HG02981 (cell line): ENCODE data around the gene NOD1.
"Not testable (repeated sequence)": the region's sequence is repeated elsewhere in the genome, so short reads cannot be mapped to it uniquely, and the experiment has no call there.

ENCODE experiments used
- ATAC-seq: cut with Tn5 transposase; IDR thresholded peaks from one replicate; pipeline ENCODE4 v1.9.1; 2021; ENCODE audit warnings: mild to moderate bottlenecking, moderate library complexity; ENCODE audit not compliant: unreplicated experiment

The NOD1 gene

DNA sequence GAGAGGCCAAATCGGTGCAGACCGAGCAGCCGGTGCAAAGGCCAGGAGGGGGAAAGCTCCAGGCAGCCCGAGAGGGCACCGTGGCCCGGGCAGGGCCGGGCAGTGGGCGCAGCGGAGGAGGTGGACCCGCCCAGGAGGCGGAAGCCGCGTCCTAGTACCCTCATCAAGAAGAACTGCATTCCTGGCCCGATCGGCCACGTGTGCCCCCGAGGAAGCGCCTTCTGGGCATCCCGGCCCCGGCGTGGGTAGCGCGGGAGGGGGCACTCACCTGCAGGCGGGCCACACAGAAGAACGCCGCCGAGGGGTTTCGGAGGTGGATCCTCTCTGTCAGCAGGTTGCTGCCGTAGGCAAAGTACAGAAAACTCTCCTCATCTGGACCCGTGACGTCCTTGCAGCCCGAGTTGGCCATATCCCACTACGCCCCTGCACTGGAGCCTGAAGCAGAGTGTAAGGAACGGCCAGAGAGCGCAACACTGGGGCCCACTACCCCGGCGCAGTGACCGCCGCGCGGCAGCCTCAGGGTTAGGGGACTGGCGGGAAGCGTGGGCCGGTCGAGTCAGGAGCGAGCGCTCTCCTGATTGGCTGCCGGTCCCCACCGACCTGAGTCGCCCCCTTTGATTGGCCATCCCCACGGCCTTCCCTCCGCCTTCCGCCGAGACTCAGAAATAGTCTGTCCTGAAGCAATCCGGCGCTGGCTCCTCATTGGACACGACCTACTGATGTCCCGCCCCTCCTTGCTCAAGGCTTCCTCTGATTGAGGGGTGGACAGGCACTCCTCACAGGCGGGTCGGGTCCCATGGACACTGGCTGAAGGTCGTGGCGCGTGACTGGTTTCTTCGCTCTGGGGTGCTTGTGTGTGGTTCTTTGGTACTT, 26.0 kb upstream of the NOD1 start, which contains the start of gene GGCT:
TSS of gene GGCT (minus strand) at position 529 of the 873 bp plus-strand sequence. CDS start at position 409, 120 bp downstream.
- peak; percentile 99 for ATAC-seq

DNA sequence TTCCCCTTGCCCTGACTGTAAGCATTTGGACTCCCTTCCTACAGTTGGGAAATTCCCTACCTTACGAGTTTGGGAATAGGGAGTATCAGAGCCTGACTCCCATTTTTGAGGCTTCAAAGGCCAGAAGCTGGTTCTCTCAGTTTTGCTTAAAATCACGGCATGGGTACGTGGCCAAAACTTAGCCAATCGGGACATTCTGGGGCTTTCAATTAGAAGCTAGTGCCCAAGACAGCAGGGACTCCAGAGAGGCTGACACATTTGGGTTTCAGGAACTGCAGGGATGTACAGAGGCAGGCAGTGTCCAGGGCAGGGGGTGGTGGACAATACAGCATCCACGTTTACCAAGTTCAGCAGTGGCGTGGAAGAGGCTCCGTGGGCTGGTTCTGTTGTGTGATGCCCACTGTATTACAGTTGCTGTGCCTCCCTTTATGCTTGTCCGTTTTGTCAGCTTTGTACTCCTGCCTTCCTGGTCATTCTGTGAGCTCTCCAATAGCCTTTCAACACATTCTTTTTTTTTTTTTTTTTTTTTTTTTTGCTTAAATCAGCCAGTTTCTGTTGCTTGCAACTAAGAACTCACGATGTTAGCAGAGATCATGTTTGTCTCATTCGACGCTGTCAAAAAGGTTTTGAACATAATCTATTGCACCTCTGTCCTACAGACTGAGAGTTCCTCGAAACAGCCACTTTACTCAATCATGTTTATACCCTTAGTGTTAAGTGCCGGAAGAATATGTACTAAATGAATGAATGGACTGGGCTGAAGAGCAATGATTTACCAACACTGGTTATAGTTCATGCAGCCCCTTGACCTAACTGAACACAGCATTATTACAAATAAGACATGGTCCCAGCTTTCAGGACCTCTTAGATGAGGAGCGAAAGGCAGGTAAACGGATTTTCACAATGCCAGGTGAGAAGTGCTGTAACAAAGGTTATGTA, 25.0 kb upstream of the NOD1 start:
- no peak for ATAC-seq

DNA sequence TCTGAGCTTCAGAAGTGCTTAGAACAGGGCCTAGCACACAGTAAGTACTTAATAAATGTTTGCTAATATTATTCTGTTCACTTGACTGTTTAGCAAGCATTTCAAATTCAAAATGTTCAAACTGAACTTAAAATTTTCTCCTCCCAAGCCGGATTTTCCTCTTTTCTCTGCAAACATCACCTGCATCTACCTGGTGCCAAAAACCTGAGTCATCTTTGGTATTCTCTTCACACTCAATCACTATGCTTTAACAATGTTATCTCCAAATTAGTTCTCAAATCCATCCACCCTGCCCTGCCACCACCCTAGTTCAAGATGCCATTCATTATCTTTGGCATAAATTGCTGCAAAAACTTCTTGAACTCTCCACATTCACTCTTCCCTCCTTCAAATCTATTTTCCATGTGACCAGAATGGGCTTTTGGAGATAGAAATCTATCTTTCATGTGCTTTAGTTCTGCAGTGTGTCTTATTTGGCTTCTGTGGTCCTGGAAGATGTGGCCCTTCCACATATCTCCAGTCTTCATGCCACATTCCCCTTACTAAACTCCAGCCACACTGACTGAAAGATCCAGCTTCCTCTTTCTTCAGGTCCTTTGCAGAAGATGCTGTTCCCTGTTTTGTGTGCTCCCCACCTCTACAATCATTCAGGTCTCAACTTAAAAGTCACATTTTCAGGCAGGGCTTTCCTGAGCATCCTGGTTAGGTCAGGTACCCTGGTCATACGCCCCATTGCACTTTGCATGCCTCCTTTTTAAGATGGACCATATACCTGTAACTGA, 24.1 kb upstream of the NOD1 start:
- ATAC-seq = no peak

DNA sequence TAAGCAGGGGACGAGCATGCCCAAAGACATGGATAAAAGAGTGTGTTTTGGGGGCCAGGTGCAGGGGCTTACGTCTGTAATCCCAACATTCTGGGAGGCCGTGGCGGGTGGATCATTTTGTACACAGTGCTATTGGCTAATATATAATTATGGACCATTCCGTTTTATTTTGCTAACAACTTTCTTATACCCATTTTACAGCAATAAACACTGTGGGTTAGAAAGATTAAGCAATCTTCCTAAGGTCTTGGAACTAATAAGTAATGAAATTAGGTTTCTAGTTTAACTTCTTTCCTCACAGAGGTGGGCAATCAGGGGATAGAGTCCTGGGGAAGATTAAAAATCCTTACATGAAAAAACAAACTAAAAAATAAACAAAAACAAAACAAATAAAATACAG, 22.7 kb upstream of the NOD1 start:
- ATAC-seq = no peak

DNA sequence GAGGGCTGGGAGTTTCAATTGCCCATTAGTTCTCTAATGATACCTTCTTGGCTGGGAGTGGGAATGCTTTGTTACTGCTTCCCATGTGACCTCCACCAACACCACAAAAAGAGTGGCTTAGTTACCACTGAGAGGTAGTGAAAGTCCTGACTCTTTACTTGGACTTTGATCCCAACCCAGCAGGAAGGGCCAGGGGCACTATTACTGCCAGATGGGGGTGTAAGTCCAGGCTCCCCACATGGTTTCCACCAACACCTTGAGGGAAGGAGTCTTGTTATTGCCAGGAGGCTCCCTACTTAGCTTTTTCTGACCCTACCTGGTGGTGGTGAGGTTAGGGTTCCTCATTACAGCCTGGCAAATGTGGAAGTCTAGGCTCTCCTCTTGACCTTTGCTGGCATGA, 14.6 kb upstream of the NOD1 start:
- no peak for ATAC-seq

DNA sequence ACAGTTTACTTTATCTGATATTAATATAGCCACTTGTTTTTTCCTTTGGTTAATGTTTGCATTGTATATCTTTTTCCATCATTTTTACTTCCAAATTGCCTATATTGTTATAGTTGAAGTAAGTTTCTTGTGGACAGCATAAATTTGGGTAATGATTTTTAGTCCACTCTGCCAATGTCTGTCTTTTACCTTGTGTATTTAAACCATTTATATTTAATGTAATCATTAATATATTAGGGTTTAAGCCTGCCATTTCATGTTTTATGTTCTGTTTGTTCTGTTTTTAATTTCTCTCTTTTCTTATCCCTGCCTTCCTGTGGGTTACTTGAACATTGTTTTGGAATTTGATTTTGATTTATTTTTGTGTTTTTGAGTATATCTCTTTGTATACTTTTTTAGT, 12.8 kb upstream of the NOD1 start:
- ATAC-seq = no peak

DNA sequence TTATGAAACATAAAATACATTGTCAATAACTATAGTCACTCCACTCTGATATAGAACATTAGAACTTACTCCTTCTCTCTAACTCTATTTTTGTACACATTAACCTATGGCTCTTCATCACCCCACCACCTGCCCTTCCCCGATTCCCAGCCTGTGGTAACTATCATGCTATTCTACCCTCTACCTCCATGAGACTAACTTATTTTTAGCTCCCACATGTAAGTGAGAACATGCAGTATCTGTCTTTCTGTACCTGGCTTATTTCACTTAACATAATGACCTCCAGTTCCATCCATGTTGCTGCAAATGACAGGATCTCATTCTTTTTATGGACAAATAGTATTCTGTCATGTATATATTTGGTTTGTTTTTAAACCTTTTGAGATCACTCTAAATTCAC, 8.8 kb upstream of the NOD1 start:
- no peak for ATAC-seq

DNA sequence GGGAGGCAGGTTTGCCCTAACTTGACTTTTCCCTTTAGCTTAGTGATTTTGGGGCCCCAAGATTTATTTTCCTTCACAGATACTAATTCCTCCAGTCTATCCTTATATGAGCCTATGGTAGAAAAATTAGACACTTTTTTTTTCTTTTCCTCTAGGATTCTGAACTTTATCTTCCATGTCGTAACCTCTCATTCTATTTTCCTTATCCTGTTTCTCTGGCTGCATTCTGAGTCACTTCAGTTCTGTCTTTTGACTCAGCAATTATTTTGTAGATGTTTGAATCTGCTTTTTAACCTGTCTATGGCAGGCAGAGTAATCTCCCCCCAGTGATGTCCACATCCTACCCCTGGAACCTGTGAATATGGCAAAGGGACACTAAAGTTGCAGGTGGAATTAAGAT, 7.1 kb upstream of the NOD1 start:
- ATAC-seq = no peak

DNA sequence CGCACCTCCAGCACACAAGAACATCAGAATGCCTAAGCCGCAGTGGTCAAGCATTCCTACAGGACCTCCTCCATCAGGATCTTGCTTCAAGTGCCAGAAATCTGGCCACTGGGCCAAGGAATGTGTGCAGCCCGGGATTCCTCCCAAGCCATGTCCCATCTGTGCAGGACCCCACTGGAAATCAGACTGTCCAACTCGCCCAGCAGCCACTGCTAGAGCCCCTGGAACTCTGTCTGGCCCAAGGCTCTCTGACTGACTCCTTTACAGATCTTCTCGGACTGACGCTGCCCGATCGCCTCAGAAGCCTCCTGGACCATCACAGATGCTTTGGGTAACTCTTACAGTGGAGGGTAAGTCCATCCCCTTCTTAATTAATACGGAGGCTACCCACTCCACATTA, 2.8 kb upstream of the NOD1 start:
- ATAC-seq = not testable (repeated sequence)

DNA sequence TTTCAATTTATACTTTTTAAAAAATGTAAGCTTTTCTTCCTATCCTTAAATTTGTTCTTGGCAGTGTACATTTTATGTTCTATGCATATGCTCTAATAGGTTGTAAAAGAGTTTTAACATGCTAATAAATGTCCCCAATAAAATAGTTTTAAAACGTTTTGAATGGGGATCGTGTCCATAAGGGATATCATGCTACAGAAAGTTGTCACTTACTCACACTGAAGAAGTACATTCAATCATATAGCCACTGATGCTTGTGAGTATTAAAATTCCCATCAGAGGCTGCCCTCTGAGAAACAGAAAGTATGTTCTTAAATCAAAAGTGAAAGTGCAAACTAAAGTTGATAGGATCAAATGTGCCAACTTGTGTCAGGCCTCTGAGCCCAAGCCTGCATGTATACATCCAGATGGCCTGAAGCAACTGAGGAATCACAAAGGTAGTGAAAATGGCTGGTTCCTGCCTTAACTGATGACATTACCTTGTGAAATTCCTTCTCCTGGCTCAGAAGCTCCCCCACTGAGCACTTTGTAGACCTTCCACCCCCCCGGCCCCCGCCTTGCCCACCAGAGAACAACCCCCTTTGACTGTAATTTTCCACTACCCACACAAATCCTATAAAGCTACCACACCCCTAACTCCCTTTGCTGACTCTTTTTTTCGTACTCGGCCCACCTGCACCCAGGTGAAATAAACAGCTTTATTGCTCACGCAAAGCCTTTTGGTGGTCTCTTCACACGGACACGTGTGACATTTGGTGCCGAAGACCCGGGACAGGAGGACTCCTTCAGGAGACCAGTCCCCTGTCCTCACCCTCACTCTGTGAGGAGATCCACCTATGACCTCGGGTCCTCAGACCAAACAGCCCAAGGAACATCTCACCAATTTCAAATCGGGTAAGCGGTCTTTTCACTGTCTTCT, 877 bp upstream of the NOD1 start:
- no peak for ATAC-seq

DNA sequence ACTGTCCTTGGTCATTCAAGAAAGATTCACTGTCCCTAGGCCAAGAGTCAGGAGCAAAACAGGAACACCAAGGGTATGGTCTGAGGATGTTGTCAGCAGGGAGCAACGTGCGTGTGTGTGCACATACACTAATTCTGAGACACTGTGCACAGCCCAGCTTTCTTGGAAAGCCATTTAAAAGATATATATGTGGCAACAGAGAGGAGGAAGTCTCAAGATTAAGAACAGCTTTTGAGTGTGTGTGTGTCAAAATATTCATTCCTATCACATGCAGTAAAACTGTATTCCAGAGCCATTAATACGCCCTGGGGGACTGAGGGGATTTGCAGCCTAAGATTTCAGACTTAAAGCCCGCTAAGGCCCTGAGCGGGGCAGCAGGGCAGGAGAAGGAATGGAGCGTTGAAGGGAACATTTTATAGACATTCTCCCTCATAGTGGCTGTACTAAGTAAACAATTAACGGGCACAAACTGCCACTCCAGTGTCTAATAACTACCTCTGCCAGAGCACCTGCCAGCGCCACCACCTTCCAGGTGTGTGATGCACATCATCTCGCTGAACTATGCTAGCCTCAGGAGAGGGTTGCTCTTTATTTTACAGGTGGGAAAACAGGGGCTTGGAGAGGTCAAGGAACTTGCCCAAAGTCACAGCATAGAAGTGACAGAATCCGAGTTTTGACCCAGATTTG, 2.0 kb downstream of the NOD1 start:
- ATAC-seq = no peak

DNA sequence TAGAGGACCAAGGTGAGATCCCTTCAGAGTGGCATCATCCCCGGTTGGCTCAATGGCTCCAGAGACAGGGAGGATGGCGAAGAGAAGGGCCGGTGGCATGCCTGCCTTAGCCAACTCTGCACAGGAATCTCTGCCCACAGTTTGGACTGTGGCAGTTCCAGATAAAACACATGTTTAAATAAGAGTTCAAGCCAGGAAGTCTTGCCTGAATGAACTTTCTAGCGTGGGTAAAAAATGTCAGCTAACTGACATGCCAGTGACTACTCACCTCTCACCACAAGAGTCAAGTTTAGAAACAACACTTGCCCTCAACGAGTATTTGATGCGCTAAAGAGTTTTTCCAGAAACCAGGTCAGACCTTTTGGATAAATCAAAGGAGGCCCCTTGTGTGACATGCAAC, 3.0 kb downstream of the NOD1 start:
- no peak for ATAC-seq

DNA sequence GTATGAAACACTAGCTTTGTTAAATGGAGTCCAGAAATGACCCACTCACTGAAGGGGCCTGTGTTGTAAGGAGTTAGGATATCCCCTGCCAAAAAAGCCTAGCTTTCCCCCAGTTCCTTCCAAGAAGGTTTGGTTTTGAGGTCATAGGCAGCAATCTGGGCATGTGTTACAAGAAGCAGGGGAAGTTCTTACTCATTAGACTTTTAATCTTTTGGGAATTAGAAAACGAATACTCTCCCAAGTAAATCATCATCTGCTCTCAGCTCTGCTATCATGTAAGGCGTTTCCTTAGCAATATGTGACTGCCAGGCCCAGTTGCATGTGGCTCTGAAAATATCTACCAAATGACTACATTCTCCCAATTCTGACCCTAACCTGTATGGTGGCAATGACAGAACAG, 3.7 kb downstream of the NOD1 start:
- no peak for ATAC-seq

DNA sequence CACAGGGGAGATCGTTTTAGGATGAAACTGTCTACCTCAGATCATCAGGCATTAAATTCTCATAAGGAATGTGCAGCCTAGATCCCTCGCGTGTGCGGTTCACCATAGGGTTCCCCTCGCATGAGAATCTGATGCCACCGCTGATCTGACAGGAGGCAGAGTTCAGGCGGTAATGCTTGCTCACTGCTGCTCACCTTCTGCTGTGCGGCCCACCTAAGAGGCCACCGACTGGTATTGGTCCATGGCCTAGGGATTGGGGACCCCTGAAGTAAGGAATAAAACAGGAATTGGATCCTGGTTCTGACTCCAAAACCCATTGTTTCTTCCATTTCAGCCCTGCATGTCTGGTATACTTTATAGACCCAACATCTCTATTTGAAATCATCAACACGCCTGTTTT, 4.1 kb downstream of the NOD1 start:
- no peak for ATAC-seq

DNA sequence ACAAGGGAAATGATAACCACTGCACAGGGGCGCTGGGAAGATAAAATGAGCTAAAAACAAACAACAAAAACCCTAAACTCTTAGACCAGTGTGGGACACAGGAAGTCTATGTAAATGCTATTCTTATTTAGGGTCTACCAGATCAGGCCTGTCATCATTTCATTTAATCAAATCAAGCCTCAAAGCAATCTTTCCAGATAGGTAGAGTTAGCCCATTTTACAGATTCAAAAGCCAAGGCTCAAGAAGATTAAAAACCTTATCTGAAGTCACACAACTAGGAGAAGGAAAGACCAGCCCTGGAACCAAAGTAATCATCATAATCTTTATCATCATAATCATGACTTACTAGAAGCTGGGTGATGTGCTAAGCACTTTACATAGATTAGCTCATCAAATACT, 4.7 kb downstream of the NOD1 start:
- no peak for ATAC-seq

DNA sequence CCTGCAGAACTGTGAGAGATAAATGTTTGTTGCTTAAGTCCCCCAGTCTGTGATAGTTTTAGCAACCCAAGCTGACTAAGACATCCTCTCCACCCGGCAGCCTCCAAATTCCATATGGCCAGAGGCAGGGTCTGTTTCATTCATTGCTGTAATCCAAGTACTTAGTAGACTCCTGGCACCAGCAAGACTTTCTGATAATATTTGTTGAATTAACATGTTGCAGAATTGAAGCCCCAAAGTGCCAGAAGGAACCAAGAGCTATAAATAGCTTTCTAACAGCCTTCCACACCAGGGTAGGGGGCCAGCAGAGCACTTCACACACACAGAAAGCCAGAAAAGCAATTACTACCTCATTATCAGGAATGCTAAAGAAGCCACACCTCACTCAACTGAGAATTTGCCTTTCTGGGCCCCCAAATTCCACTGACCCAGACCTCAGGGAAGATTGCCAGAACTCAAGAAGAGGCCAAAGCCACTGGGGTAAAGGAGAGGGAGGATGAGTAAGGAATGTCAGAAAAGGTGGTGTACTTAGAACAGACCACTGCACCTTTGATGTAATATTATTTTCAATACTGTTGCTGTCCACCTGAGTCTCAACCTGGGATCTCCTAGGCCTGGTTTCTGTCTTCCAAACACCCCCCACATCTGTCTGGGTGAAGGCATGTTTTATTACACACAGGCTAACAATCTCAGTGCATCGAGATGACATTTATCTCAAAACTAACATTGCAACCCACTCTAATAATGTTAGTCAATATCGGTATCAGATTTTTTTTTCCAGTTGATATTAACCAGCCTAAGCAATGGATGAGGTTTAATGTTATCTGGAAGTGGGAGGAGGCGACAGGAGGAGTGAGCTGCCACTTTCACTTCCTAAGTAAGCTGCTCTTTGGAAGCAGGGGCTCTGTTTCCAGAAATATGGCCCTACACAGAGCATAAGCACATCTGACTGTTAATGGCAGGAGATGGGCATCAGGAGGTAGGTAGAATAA, 5.5 kb downstream of the NOD1 start:
- no peak for ATAC-seq

DNA sequence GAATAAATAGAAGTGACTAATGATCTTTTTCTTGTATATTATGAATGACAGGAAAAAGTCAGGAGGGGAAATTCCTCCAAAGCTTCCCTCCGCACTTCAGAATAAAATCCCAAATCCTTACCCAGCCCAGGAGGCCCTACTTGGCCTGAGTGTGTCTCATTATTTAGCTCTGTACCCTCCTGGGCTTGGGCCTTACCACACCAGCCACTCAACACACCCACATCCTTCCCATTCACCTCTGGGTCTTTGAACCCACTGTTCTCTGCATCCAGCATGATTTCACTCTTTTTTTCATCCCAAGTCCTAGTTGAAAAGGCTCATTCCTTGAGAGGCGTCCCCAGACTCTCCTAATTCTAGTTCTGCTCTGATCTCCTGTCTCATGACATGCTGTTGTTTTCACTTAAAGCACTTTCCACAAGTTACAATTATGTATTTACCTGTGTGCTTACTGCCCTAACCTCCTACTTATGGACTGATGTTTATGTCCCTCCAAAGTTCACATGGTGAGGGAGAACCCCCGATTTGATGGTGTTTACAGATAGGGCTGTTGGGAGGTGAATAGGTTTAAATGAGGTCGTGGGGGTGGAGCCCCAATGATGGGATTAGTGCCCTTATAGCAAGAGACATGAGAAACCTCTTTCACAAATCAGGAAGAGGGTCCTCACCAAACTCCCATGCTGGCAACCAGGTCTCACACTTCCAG, 6.4 kb downstream of the NOD1 start:
- ATAC-seq = no peak

DNA sequence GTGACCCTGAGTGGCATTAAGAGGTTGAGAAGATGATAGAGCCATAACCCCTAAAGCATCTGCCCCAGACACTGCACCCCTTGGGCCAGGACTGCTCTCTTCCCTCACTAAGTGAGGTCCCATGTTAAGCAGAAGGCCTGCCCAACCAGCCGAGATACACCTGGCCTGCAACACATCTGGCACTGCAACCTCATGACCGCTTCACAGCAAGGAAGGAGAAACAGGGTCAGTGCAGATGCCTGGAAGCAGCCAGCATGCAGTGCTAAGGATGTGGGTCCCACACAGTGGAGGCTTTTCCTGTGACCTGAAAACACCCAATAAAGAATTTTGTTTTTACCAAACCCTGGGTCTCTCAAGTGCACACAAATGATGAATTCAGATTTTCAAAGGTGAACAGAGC, 7.4 kb downstream of the NOD1 start:
- no peak for ATAC-seq
